Right lobe of liver (tissue), 6 donors: ENCODE data around the gene TMEM151A. TPM values are rescaled to one million over a fixed set of nuclear protein-coding genes. Genes with fewer than 3 reads are reported as not detected.
"Not testable (repeated sequence)": the region's sequence is repeated elsewhere in the genome, so short reads cannot be mapped to it uniquely, and the experiment has no call there.

Experiments
- ATAC-seq, 4 donors: fragments of 200-7000 bp; cut with Tn5 transposase; one replicate each; pipeline ENCODE4 v1.9.1; 2020; ENCODE audit warnings: mild to moderate bottlenecking in 4 of 4, moderate library complexity in 4 of 4
- DNase-seq, 3 donors: peaks; one replicate each; pipeline ENCODE4 v3.0.0-alpha.2; 2020
- H3K27ac ChIP-seq, 3 donors: fragments of 200-600 bp; one replicate each; pipeline ENCODE4 v1.8.0; 2022
- H3K27me3 ChIP-seq, 2 donors: fragments of 200-600 bp; one replicate each; pipeline ENCODE4 v1.8.0; 2022
- H3K36me3 ChIP-seq, 4 donors: fragments of 200-600 bp; sonication (generic) in 1 of 4; one replicate each; pipeline versions ENCODE4 v1.5.1 to v1.8.0; 2017 to 2022; ENCODE audit warnings: control low read depth in 1 of 4
- H3K4me1 ChIP-seq, 4 donors: fragments of 200-600 bp; sonication (generic) in 1 of 4; one replicate each; pipeline versions ENCODE4 v1.5.1 to v1.8.0; 2017 to 2022; ENCODE audit warnings: control low read depth in 1 of 4
- H3K4me3 ChIP-seq, 3 donors: fragments of 200-600 bp; one replicate each; pipeline ENCODE4 v1.8.0; 2022
- H3K9me3 ChIP-seq, 4 donors: fragments of 200-600 bp; sonication (generic) in 1 of 4; one replicate each; pipeline versions ENCODE4 v1.5.1 to v1.8.0; 2017 to 2022; ENCODE audit warnings: control low read depth in 1 of 4
- POLR2A ChIP-seq: fragments of 450-650 bp; IDR thresholded peaks from one replicate; pipeline ENCODE4 v1.6.1; 2017; ENCODE audit warnings: antibody characterized with exemption, mild to moderate bottlenecking
- WGBS: methylation state at CpG from one replicate; pipeline ENCODE4 v1.1.6; 2018; ENCODE audit warnings: low coverage, low lambda C conversion rate; ENCODE audit not compliant: insufficient coverage; ENCODE audit errors: missing lambda C conversion rate; 5-methylcytosine and 5-hydroxymethylcytosine counted together
- intact Hi-C, 2 donors: fragments of 100-400 bp; cut with DNase I; formaldehyde crosslinking; loops; one replicate each; pipeline versions ENCODE4 v1.11.2 to v1.14.1; 2022
- total RNA-seq, 6 experiments: library from RNA; depleted of rRNA in 2 of 6; stranded (reverse); fragments of >200 nt in 2 of 6; fragmentation: NEBNext Ultra II Directional in 3 of 6; extraction: Animal tissue kit (Norgen Biotek cat#: 25700) in 3 of 6; gene quantifications; one replicate each; pipeline versions ENCODE4 v1.1.0 to v1.2.4, GENCODE V29; 2016 to 2023
- TF ChIP-seq, protein P1 (sequence below), 4 donors: fragments of 200-600 bp in 3 of 4; fragments of 450-650 bp in 1 of 4; IDR thresholded peaks; one replicate each; pipeline versions ENCODE4 v1.5.1 to v1.8.0; 2016 to 2022; ENCODE audit warnings: antibody characterized with exemption in 4 of 4, mild to moderate bottlenecking in 2 of 4
- donor health status: DM: no; HTN: yes; CAD: no.
- donor health status: DM: no; HTN: no; CAD: no.
- donor health status: DM: no; HTN: no; CAD: no.
- donor health status: DM: no; HTN: yes; CAD: no.
- donor health status: DM: no; HTN: yes; CAD: no.

Gene TMEM151A
- total RNA-seq, 6 experiments from 2014 or later, result 0.13 to 0.86 (median 0.45) TPM; not detected in 2

DNA sequence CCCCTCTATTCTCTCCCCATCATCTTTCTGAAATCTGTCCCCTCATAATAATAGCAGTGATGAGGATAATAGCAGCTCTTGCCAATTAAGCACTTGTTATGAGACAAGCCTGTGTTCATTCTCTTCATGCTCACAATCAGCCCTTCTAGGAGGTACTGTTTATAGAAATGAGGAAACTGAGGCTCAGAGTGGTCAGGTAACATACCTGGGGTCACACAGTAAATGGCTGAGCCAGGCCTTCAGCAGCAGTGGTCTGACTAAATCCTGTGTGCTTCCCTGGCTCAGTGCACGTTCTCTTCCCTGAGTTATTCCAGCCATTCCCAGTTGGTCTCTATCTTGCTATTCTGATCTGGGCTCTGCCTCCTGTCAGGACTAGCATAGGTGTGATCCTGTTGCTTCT, 17.5 kb upstream of the TMEM151A start:
- intact Hi-C loops, result no loop called here
- peaks cover 8 to 42% (median 25%) of the 10 kb centered on the region in 4 donors for H3K36me3 ChIP-seq
- H3K27ac ChIP-seq, result no peak overlapping the region
- H3K4me3 ChIP-seq, result no peak overlapping the region
- ATAC-seq, result no peak
- DNase-seq, result no peak
- H3K4me1 ChIP-seq, result peaks cover 0 to 13% (median 0%) of the 10 kb centered on the region in 4 donors
- TF ChIP-seq POLR2A, result no peak
- TF ChIP-seq, protein P1, sequence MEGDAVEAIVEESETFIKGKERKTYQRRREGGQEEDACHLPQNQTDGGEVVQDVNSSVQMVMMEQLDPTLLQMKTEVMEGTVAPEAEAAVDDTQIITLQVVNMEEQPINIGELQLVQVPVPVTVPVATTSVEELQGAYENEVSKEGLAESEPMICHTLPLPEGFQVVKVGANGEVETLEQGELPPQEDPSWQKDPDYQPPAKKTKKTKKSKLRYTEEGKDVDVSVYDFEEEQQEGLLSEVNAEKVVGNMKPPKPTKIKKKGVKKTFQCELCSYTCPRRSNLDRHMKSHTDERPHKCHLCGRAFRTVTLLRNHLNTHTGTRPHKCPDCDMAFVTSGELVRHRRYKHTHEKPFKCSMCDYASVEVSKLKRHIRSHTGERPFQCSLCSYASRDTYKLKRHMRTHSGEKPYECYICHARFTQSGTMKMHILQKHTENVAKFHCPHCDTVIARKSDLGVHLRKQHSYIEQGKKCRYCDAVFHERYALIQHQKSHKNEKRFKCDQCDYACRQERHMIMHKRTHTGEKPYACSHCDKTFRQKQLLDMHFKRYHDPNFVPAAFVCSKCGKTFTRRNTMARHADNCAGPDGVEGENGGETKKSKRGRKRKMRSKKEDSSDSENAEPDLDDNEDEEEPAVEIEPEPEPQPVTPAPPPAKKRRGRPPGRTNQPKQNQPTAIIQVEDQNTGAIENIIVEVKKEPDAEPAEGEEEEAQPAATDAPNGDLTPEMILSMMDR (IDR thresholded peaks at IDR 0.05), result no peak
- no peaks in the 10 kb centered on the region for H3K27me3 ChIP-seq
- WGBS, result no CpG with 5 or more reads among the region's 1 CpG
- H3K9me3 ChIP-seq, result no peaks in the 10 kb centered on the region

DNA sequence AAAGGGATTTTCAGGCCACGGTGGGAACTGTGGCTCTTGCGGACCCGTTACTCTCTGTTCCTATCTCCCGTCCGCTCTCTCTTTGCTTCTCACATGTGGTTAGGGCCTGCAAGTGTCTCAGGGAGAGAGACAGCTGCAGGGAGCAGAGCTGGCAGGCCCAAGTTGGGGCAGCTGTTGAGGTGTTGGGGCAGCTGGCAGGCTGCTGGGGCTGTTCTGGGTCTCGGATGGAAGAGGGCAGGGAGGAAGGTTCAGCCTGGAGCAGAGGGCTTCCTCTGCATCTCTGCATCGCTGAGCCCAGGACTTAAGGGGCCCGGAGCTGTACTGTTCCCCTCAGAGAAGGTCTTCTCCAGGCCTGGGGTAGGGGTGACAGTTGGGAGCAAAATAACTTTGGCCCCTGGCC, 16.3 kb upstream of the TMEM151A start:
- Histone ChIP-seq H3K27me3 (no peaks in the 10 kb centered on the region), H3K36me3 (peaks cover 8 to 42% (median 25%) of the 10 kb centered on the region in 4 donors), H3K4me1 (peaks cover 0 to 5% (median 0%) of the 10 kb centered on the region in 4 donors), H3K9me3 (no peaks in the 10 kb centered on the region), H3K4me3 (no peak overlapping the region), H3K27ac (no peak overlapping the region)
- intact Hi-C loops, result no loop called here
- ATAC-seq, result no peak
- DNase-seq, result no peak
- WGBS, result 88% methylated on average over 2 of the region's 8 CpGs
- TF ChIP-seq, protein P1 (IDR thresholded peaks at IDR 0.05), result no peak
- no peak for TF ChIP-seq POLR2A

DNA sequence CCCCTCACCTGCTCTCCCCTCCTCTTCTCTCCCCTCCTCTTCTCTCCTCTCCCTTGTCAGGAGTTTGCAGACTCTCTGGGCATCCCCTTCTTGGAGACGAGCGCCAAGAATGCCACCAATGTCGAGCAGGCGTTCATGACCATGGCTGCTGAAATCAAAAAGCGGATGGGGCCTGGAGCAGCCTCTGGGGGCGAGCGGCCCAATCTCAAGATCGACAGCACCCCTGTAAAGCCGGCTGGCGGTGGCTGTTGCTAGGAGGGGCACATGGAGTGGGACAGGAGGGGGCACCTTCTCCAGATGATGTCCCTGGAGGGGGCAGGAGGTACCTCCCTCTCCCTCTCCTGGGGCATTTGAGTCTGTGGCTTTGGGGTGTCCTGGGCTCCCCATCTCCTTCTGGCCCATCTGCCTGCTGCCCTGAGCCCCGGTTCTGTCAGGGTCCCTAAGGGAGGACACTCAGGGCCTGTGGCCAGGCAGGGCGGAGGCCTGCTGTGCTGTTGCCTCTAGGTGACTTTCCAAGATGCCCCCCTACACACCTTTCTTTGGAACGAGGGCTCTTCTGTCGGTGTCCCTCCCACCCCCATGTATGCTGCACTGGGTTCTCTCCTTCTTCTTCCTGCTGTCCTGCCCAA, 15.6 kb upstream of the TMEM151A start:
- Histone ChIP-seq H3K9me3 (no peaks in the 10 kb centered on the region), H3K27ac (no peak overlapping the region), H3K36me3 (peaks cover 8 to 42% (median 25%) of the 10 kb centered on the region in 4 donors), H3K4me3 (no peak overlapping the region), H3K27me3 (no peaks in the 10 kb centered on the region), H3K4me1 (peaks cover 0 to 5% (median 0%) of the 10 kb centered on the region in 4 donors)
- no peak for TF ChIP-seq POLR2A
- TF ChIP-seq, protein P1 (IDR thresholded peaks at IDR 0.05), result no peak
- no peak for ATAC-seq
- intact Hi-C loops, result no loop called here
- DNase-seq, result no peak
- 95% methylated on average over 7 of the region's 14 CpGs for WGBS

DNA sequence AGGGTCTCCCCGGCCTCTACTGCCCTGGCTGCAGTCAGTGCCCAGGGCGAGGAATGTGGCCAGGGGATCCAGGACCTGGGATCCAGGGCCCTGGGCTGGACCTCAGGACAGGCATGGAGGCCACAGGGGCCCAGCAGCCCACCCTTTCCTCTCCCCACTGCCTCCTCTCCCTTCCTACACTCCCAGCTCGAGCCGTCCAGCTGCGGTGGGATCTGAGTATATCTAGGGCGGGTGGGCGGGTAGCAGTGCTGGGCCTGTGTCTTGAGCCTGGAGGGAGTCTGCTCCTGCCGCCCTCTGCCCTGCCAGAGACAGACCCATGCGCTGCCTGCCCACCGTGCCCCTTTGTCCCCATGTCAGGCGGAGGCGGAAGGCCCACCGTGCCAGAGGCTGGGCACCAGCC, 15.1 kb upstream of the TMEM151A start:
- WGBS, result 77% methylated on average over 9 of the region's 13 CpGs
- H3K27me3 ChIP-seq, H3K9me3 ChIP-seq, ATAC-seq, H3K27ac ChIP-seq, DNase-seq, H3K4me1 ChIP-seq, H3K4me3 ChIP-seq, intact Hi-C loops: not testable (repeated sequence)
- H3K36me3 ChIP-seq, result peaks cover 8 to 42% (median 25%) of the 10 kb centered on the region in 4 donors

DNA sequence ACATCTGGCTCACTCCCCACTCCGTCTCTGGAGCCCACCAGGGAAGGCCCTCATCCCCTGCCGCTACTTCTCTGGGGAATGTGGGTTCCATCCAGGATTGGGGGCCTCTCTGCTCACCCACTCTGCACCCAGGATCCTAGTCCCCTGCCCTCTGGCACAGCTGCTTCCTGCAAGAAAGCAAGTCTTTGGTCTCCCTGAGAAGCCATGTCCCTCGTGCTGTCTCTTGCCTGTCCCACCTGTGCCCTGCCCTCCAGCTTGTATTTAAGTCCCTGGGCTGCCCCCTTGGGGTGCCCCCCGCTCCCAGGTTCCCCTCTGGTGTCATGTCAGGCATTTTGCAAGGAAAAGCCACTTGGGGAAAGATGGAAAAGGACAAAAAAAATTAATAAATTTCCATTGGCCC, 14.6 kb upstream of the TMEM151A start:
- H3K4me3 ChIP-seq, H3K27me3 ChIP-seq, DNase-seq, H3K27ac ChIP-seq, ATAC-seq, H3K9me3 ChIP-seq, H3K4me1 ChIP-seq, intact Hi-C loops: not testable (repeated sequence)
- WGBS, result 0% methylated on average over 1 of the region's 4 CpGs
- peaks cover 8 to 38% (median 23%) of the 10 kb centered on the region in 4 donors for H3K36me3 ChIP-seq
